ENCODE measurements around the gene TSEN34. TPM values are rescaled to one million over a fixed set of nuclear protein-coding genes. Genes with fewer than 3 reads are reported as not detected.

Gene TSEN34
- total RNA-seq, 1 experiment from 2014 or later, result 52.2 TPM

- Mint-ChIP-seq H3K36me3 (ENCODE audit: insufficient read depth, unreplicated experiment) (peaks cover 97% of the 10 kb centered on the region), H3K4me3 (ENCODE audit: low read depth, unreplicated experiment) (peak within 1 kb of the TSS; percentile 87), H3K27ac (ENCODE audit: unreplicated experiment) (peak within 1 kb of the TSS; percentile 89), H3K9me3 (ENCODE audit: low read depth, unreplicated experiment) (peaks cover 2% of the 10 kb centered on the region), H3K27me3 (ENCODE audit: unreplicated experiment) (no peaks in the 10 kb centered on the region), H3K4me1 (ENCODE audit: low read depth, unreplicated experiment) (peaks cover 30% of the 10 kb centered on the region)
- BruUV-seq (replicated peaks), result no TSS peak
- CTCF ChIA-PET, result interaction anchor here (0.7 to 2.2 kb wide), 11 partner anchors 14 to 366 kb away, joined by 3 to 11 read pairs (median 5); partner anchors contain the start of genes CNOT3, MBOAT7 and TMC4
- peak; percentile 34 for TF ChIP-seq CTCF (IDR thresholded peaks at IDR 0.05; ENCODE audit: unreplicated experiment)
- DNase-seq, result peak; percentile 99
- intact Hi-C loops (cut with micrococcal nuclease; ENCODE audit: unreplicated experiment), result loop anchor here (1.0 kb wide), 1 partner anchor 22 kb away; the partner anchor contains the start of gene CNOT3
Measured at GRCh38 chr19:54159352-54160181, 31.5 kb upstream of the TSEN34 start, which contains the start of gene LENG1. LENG1 (minus strand) TSS chr19:54159721; CDS start chr19:54159695, 26 bp downstream.

- peaks cover 97% of the 10 kb centered on the region for H3K36me3 Mint-ChIP-seq (ENCODE audit: insufficient read depth, unreplicated experiment)
- peaks cover 30% of the 10 kb centered on the region for H3K4me1 Mint-ChIP-seq (ENCODE audit: low read depth, unreplicated experiment)
- BruUV-seq (replicated peaks), result TSS peak; percentile 71
- no peak for TF ChIP-seq CTCF (IDR thresholded peaks at IDR 0.05; ENCODE audit: unreplicated experiment)
- H3K9me3 Mint-ChIP-seq (ENCODE audit: low read depth, unreplicated experiment), result peaks cover 2% of the 10 kb centered on the region
- intact Hi-C loops (cut with micrococcal nuclease; ENCODE audit: unreplicated experiment), result no loop called here
- peak overlapping the region; percentile 89 for H3K27ac Mint-ChIP-seq (ENCODE audit: unreplicated experiment)
- peak overlapping the region; percentile 87 for H3K4me3 Mint-ChIP-seq (ENCODE audit: low read depth, unreplicated experiment)
- H3K27me3 Mint-ChIP-seq (ENCODE audit: unreplicated experiment), result no peaks in the 10 kb centered on the region
- no peak for DNase-seq
- CTCF ChIA-PET, result interaction anchor here (0.9 to 2.2 kb wide), 5 partner anchors 13 to 361 kb away, joined by 3 to 11 read pairs (median 5); partner anchors contain the start of genes MBOAT7 and TMC4
Measured at GRCh38 chr19:54160182-54160811, 30.8 kb upstream of the TSEN34 start.

GRCh38 chr19:54160854-54161253, 30.3 kb upstream of the TSEN34 start:
- intact Hi-C loops (cut with micrococcal nuclease; ENCODE audit: unreplicated experiment), result no loop called here
- H3K36me3 Mint-ChIP-seq (ENCODE audit: insufficient read depth, unreplicated experiment), result peaks cover 92% of the 10 kb centered on the region
- peak overlapping the region; percentile 87 for H3K4me3 Mint-ChIP-seq (ENCODE audit: low read depth, unreplicated experiment)
- H3K27ac Mint-ChIP-seq (ENCODE audit: unreplicated experiment), result peak overlapping the region; percentile 89
- no peaks in the 10 kb centered on the region for H3K27me3 Mint-ChIP-seq (ENCODE audit: unreplicated experiment)
- peaks cover 5% of the 10 kb centered on the region for H3K9me3 Mint-ChIP-seq (ENCODE audit: low read depth, unreplicated experiment)
- CTCF ChIA-PET, result interaction anchor here (0.9 to 1.8 kb wide), 2 partner anchors 12 to 24 kb away, joined by 5 to 7 read pairs; partner anchors contain the start of gene TMC4
- peaks cover 35% of the 10 kb centered on the region for H3K4me1 Mint-ChIP-seq (ENCODE audit: low read depth, unreplicated experiment)
- DNase-seq, result no peak
- no TSS peak for BruUV-seq (replicated peaks)
- TF ChIP-seq CTCF (IDR thresholded peaks at IDR 0.05; ENCODE audit: unreplicated experiment), result no peak

GRCh38 chr19:54162241-54162805, 28.8 kb upstream of the TSEN34 start:
- peaks cover 5% of the 10 kb centered on the region for H3K9me3 Mint-ChIP-seq (ENCODE audit: low read depth, unreplicated experiment)
- peak overlapping the region; percentile 45 for H3K27ac Mint-ChIP-seq (ENCODE audit: unreplicated experiment)
- H3K4me1 Mint-ChIP-seq (ENCODE audit: low read depth, unreplicated experiment), result peaks cover 27% of the 10 kb centered on the region
- no peaks in the 10 kb centered on the region for H3K27me3 Mint-ChIP-seq (ENCODE audit: unreplicated experiment)
- DNase-seq, result no peak
- peaks cover 85% of the 10 kb centered on the region for H3K36me3 Mint-ChIP-seq (ENCODE audit: insufficient read depth, unreplicated experiment)
- CTCF ChIA-PET, result interaction anchor here (0.9 kb wide), 1 partner anchor 10 kb away, joined by 3 read pairs; the partner anchor contains the start of gene TMC4
- TF ChIP-seq CTCF (IDR thresholded peaks at IDR 0.05; ENCODE audit: unreplicated experiment), result no peak
- intact Hi-C loops (cut with micrococcal nuclease; ENCODE audit: unreplicated experiment), result no loop called here
- no peak overlapping the region for H3K4me3 Mint-ChIP-seq (ENCODE audit: low read depth, unreplicated experiment)
- no TSS peak for BruUV-seq (replicated peaks)
